Neural cell (in vitro differentiated cells): Measurements from ENCODE around the gene TMEM121.
"Not testable (repeated sequence)": the region's sequence is repeated elsewhere in the genome, so short reads cannot be mapped to it uniquely, and the experiment has no call there.

Experiments
- EP300 ChIP-seq: fragments of 450-650 bp; conservative IDR thresholded peaks from 2 replicates; pipeline ENCODE4 v1.6.1; 2014; ENCODE audit warnings: antibody characterized with exemption, mild to moderate bottlenecking, moderate library complexity; ENCODE audit not compliant: poor library complexity, severe bottlenecking
- EZH2 ChIP-seq: fragments of 200-600, 300-800 bp; shearing (Covaris generic), sonication (generic); IDR thresholded peaks from 2 replicates; pipeline ENCODE4 v1.6.1; 2014; ENCODE audit warnings: antibody characterized with exemption, low read length, borderline replicate concordance, mild to moderate bottlenecking; ENCODE audit not compliant: insufficient read depth, poor library complexity, severe bottlenecking
- POLR2AphosphoS5 ChIP-seq: IDR thresholded peaks from 2 replicates; pipeline ENCODE4 v1.6.1; 2012
- RAD21 ChIP-seq: fragments of 450-650 bp; conservative IDR thresholded peaks from 2 replicates; pipeline ENCODE4 v1.6.1; 2014; ENCODE audit warnings: antibody characterized with exemption, mild to moderate bottlenecking, moderate library complexity
- SMC3 ChIP-seq: fragments of 450-650 bp; conservative IDR thresholded peaks from 2 replicates; pipeline ENCODE4 v1.6.1; 2014; ENCODE audit warnings: antibody characterized with exemption, mild to moderate bottlenecking, moderate library complexity; ENCODE audit not compliant: poor library complexity
- TAF1 ChIP-seq: IDR thresholded peaks from 2 replicates; pipeline ENCODE4 v1.6.1; 2012; ENCODE audit warnings: low read depth
- TF ChIP-seq, protein P1 (sequence below): fragments of 450-650 bp; IDR thresholded peaks from 2 replicates; pipeline ENCODE4 v1.5.1; 2014; ENCODE audit warnings: antibody characterized with exemption, mild to moderate bottlenecking, moderate library complexity; ENCODE audit not compliant: poor library complexity, severe bottlenecking

DNA sequence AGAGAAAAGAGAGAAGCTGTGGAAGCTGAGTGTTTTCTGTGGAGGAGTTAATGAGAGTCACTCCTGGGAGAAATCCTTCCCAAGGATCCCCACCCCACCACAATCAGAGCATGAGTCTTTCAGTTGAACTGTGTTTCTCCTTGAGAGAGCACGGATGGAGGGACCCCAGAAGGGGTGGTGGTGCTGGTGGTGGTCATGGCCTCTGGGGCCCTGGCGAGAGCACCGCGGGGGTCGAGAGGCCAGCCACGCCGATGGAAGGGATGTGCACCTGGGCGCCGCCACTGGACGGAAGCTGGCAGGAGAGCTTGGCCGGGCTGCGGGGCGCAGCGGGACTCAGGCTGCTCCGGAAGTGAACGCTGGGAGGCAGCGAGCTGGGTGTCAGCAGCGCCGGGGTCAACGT lies 20.0 kb downstream of the TMEM121 start:
- TF ChIP-seq, protein P1, sequence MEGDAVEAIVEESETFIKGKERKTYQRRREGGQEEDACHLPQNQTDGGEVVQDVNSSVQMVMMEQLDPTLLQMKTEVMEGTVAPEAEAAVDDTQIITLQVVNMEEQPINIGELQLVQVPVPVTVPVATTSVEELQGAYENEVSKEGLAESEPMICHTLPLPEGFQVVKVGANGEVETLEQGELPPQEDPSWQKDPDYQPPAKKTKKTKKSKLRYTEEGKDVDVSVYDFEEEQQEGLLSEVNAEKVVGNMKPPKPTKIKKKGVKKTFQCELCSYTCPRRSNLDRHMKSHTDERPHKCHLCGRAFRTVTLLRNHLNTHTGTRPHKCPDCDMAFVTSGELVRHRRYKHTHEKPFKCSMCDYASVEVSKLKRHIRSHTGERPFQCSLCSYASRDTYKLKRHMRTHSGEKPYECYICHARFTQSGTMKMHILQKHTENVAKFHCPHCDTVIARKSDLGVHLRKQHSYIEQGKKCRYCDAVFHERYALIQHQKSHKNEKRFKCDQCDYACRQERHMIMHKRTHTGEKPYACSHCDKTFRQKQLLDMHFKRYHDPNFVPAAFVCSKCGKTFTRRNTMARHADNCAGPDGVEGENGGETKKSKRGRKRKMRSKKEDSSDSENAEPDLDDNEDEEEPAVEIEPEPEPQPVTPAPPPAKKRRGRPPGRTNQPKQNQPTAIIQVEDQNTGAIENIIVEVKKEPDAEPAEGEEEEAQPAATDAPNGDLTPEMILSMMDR = not testable (repeated sequence)
- not testable (repeated sequence) for TF ChIP-seq POLR2AphosphoS5, EZH2, TAF1, SMC3, EP300, RAD21
